ENCODE data around the gene XXYLT1.

XXYLT1 gene

DNA sequence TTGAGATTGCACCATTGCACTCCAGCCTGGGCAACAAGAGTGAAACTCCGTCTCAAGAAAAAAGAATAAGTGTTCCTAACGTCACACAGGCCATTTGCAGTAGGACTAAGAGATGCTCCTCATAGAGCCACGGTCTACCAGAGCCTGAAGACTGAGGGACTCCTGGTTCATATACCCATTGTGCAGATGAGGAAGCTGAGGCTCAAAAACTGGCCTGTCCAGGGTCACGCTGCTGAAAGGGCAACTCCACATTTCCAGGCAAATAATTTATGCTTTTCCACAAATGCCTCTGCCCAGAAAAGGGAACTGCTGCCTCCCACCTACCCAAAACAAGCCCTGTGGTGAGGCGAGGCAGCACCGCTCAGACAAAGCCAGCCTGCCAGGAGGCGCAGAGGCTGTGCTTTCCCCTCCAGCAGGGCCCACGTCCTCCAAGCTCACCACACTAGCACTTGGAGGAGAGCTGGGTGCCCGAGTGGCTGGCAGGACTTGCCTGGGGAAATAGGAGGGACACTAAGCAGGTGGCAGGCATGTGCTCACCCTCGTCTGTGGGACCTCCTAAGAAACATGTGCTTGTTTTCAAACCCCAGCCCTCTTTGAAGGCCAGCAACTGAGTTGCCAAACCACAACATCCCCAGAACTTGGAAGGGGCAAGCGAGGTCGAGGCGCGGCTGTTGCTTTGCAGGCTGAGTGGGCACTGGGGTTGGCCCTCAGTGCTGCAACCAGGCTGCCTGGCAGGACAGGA, 195.6 kb downstream of the XXYLT1 start:
- DNase-seq = no peak

DNA sequence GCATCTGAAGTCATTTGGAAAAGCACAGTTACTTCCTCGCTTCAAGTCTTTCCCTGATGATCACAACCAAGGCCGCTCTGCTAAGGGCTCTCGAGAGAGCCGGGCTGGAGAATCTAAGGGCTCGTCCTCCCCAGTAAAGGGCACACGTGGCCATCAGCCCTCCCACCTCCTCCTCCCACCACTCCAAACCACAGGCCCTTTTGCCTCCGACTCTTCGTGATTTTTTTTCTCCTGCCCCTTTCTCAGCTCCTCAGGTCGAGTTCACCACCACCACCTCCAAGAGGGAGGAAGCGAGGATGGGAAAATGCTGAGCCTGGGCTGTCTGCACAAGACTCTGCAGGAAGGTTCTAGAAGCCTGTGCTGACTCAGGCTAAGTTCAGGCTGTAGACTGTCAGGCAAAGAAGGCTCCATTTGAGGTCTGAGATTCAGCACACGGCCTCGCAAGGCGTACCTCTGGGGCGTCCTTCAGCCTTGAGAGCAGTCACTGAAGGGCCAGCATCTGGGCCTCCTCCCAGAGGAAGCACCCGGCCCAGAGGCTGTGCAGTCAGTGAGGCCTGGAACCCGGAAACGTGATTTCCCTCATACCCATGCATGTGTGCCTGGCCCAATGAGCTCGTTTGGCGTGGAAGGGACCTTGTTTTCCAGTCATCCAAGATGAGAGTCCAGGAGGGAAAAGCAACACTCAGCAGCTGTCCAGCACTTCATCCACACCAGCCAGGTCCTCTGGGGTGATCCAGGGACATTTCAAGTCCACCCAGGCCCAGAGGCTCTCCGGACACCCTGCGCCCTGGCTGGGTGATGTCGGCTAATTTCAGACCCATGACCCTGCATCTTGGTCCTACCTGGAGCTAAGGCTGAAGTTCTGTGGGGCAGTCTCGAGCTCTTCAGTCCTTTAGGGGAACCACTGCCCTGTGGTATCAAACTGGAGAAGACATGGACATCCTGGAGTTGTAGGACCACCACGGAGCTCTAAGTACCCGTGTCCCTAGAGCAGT, 196.8 kb downstream of the XXYLT1 start:
- DNase-seq = no peak

DNA sequence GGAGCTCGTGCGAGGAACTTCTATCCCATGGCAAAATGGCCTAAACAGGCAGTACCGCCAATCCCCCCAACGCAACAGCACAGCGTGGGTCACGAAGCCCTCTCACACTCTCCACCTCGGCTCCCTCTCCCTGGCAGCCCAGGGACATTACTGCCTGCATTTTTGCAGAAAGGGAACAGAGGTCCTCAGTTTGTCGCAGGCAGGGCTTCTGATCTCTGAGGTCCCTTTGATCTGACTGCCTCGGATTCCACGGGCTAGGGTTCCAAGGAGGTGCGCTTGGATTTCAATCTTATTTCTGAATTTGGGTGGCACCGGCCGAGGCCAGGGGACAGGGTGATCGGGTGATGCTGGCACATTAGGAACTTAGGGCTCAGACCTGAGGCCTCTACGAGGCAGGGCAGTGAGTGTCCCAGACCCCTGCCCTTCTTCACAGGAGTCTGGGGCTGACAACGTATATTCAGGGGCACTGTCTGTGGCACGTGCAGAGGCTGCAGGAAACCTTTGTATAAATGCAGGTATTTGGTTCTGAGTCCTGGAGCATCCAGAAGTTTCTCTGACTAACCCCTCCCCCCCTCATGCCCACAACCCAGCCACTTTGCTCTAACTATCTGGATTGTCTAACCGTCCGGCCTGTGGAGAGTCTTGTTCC, 197.9 kb downstream of the XXYLT1 start:
- DNase-seq = no peak

DNA sequence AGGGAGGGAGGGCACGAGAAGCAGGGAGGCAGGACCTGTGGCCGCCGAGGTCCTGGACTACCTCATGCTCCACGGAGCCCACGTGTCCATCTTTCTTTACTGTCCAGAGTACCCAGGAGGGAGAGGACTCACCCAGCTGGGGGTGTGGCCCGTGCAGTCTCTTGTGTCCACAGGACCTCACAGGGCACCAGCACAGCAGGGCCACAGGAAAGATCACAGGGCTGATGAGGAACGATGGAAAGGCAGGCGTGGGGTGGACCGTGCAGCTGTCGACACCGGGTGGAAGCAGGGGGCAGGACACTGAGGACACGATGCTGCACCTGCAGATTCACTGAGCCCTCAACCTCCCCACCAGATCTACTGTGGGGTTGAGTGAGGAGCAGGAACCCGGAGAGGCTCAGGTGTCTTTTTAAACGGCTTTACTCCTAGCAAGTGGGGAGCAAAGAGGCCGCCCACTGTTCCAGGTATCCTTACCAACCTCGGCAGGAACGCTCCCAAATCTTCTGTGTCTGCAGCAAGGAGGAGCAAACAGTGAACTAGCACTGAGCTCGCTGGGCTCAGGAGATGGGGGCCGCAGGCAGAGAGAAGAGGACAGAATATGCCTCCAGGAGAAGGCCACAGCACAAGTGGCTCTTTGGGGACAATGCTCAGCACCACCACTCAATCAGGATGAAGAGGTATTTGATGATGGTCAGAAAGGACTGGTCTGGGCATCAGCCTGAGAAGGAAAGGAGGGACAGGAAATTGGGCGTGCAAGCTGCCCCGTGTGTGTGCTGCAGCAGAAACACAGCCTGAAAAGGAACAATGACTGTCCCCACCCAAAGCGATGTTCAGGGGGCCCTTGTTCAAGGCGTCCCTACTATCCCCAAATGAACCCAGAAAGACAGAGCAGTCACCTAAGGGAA, 198.8 kb downstream of the XXYLT1 start:
- DNase-seq = no peak

DNA sequence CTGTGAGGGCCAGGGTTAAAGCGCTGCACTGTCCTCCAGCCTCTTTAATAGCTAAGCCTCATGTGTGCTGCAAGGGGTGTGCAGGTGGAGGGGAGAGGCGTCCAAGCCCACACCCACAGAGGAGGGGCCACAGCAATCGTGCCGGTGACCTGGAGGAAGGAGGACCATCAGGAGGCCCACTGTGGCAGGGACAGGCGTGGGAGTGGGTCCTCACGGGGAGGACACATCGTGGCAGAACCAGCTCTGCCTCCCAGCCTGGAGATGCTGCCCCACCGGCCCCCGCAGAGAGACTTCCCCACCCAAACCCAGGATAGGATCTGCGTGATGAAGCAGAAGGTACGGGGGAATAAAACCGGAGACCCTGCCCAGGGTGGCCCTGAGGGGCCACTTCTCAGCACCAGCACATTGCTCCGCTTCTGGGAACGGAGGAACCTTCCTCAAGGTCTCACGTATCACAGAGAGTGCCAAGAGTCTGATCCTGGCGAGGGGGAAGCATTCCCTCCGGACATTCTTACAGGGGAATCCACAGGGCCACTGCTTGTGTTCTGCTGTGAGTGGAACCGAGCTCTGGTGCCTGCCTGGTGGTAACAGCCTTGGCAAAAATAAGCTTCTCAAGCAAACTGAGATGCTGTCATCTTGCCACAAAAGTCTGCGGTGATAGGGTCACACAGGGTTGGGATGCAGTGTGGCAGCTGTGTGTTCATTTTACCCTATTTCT, 199.8 kb downstream of the XXYLT1 start:
- DNase-seq = no peak

DNA sequence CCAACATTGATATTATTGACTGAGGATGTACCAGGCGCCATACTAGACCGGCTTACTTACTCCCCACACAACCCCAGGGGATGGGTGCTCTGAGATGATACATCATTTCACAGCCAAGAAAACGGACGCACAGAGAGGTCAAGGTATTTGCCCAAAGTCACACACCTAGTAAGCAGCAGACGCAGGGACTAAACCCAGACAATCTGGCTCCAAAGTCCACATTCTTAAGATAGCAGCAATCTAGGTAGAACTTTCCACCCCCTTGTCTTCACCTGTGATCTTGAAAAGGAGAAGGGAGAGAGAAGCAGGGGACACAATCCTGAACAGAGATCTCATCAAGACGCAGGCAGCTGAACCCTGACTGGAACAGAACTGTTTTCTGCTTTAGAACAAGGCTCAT, 200.6 kb downstream of the XXYLT1 start:
- no peak for DNase-seq

DNA sequence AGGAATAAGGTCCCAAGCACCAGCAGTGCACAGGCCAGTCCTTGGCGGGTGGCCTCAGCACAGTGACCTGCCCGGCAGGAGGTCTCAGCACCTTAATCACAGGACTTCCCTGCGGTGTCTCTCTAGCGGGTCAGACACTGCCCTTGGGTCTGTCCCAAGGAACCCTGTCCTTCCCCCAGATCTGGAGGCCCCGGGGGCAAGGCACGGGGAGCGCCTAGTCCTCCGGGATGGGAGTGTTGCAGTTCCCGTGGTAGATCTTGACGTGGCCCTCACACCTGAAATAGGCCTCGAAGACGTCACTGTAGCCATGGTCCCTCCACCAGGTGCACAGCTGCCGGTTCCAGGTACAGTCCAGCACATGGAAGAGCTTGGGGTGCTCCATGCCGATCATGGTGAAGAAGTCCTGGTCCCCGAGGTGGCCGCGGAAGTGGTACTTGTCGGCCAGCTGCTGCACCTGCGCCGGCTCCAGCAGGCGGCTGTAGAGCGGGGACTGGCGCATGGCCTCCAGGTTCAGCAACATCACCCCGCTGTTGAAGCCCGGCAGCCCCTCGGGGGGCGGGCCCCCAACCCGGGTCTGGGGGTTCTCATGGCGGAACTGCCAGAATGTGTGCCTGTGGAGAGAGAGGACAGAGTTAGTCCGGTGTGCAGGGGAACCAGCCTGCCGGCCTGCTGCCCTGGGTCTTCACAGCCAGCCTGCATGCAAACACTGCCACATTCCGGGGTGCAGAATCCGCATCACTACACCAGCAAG, 201.3 kb downstream of the XXYLT1 start:
- no peak for DNase-seq

- no peak for DNase-seq
Observed at GRCh38 chr3:195068084-195069080, 202.6 kb downstream of the XXYLT1 start.

- no peak for DNase-seq
Observed at GRCh38 chr3:195066441-195066841, 204.5 kb downstream of the XXYLT1 start.

DNA sequence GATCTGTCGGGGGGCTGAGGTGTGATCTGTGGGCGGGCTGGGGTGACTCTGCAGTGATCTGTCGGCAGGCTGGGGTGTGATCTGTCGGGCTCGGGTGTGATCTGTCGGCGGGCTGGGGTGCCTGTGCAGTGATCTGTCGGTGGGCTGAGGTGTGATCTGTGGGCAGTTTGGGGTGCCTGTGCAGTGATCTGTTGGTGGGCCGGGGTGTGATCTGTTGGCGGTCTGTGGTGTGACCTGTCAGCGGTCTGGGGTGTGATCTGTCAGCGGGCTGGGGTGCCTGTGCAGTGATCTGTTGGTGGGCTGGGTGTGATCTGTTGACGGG, 205.1 kb downstream of the XXYLT1 start:
- DNase-seq = no peak

DNA sequence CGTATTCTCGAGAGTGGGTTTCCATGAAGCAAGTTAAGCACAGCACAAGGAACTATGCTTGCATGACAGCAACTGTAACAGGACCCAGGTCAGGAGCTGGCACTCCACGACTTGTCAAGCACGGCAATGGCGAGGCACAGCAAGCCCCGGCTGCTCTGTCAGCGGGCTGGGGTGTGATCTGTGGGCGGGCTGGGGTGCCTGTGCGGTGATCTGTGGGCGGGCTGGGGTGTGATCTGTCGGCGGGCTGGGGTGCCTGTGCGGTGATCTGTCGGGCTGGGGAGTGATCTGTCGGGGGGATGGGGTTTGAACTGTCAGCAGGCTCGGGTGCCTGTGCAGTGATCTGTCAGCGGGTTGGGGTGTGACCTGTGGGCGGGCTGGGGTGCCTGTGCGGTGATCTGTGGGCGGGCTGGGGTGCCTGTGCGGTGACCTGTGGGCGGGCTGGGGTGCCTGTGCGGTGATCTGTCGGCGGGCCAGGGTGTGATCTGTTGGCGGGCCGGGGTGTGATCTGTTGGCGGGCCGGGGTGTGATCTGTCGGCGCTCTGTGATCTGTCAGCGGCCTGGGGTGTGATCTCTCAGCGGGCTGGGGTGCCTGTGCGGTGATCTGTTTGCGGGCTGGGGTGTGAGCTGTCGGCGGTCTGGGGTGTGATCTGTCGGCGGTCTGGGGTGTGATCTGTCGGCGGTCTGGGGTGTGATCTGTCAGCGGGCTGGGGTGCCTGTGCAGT, 205.7 kb downstream of the XXYLT1 start:
- DNase-seq = no peak

GRCh38 chr3:195064300-195064931, 206.5 kb downstream of the XXYLT1 start:
- no peak for DNase-seq

DNA sequence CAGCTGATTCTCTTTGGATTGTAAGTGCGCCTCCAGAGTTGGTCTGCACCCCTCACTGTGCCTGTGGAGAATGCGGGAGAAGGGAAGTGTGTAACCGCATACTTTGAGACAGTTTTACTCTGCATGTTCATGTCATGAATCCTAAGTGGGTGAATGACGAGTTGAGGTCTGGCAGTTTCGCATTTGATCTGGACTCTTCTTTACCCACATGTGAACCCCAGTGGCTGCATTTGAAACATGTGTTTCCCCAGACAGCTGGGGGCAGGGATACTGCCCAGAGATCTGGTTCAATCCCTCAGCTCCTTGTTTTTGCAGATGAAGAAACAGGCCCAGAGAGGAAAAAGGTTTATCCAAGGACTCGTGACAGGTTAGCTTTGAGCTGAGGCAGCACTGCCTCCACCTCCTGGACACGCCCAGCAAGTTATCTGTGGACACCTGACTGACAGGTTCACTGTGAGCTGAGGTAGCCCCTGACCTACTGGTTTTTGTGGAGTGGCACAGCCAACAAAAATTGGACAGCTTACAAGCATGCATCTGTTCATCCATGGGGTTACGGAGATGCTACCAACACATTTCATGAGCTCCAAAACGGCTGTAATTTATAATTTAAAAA, 207.3 kb downstream of the XXYLT1 start:
- no peak for DNase-seq

- no peak for DNase-seq
Observed at GRCh38 chr3:195062866-195063540, 208.0 kb downstream of the XXYLT1 start.

DNA sequence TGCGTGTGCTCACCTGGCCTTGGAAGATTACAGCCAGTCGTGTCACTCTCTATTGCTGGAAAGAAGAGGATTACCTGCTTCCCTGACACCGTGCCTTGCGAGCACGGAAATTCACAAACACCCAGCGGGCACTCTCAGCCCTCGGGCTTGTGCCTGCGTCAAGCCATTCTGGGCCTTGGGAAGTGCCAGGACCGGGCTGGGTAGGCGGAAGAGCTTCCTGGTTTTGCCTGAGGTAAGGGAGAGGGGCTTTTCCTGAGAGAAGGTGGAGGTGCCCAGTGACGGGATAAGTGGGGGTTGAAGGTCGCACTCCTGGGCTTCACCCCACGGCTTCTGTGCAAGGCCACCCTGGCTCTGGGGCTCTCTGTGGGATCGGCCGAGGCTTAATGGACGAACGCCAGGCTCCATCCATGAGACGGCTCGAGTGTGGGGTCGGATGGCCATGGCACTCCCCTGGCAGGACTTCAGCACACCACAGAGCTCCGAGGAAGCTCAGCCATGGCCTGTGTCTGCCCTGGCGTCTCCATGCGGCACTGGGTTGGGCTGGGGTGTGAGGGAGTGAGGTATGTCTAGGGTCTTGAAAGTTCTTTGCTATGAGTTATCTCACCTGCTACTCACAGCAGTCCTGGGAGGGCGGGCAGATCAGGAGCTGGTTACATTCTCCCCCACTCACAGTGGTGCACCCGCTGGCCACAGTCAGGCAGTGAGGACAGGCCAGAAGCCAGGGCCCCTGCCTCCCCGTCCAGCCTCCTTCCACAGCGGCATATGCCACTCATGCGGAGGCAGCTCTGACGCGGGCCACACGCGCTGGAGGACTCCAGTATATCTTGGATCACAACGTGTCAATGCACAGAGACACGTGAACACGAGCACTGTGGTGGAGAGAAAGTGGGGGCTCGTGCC, 209.0 kb downstream of the XXYLT1 start:
- DNase-seq = no peak

- DNase-seq = no peak
Observed at GRCh38 chr3:195060531-195061291, 210.2 kb downstream of the XXYLT1 start.
